ENCODE measurements around the gene SEC24D. TPM values are rescaled to one million over a fixed set of nuclear protein-coding genes. Genes with fewer than 3 reads are reported as not detected.

The SEC24D gene
- total RNA-seq, 2 donors from 2014 or later: 41.5 to 60.4 TPM

DNA sequence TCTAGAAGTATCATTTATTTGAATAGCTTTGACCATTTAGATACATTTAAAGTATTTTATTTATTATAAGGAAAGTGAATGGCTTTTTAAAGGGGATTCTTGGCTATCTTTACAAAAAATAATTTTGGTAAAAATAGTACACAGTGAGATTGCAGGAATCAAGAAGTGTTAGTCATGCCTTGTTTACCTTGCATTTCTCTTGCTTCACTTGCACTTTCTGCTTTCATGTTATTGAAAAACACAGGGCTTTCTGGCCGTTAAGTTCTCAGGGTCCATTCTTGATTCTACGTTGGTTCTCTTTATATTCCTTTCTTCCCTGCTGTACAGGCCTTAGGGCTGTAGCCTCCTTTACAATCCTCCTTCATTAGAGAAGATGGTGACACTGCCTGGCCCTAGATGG lies 21.8 kb upstream of the SEC24D start:
- no peaks in the 10 kb centered on the region for H3K9me3 Mint-ChIP-seq
- no peaks in the 10 kb centered on the region for H3K36me3 Mint-ChIP-seq (ENCODE audit: insufficient read depth in 2 of 2)
- no peak for ATAC-seq (replicated peaks in 1 of 2)
- H3K27ac Mint-ChIP-seq: no peak overlapping the region
- no peaks in the 10 kb centered on the region for H3K27me3 Mint-ChIP-seq (ENCODE audit: low read depth)
- no peak overlapping the region for H3K4me3 Mint-ChIP-seq
- no peak for DNase-seq
- no peaks in the 10 kb centered on the region for H3K4me1 Mint-ChIP-seq (ENCODE audit: low read depth)

DNA sequence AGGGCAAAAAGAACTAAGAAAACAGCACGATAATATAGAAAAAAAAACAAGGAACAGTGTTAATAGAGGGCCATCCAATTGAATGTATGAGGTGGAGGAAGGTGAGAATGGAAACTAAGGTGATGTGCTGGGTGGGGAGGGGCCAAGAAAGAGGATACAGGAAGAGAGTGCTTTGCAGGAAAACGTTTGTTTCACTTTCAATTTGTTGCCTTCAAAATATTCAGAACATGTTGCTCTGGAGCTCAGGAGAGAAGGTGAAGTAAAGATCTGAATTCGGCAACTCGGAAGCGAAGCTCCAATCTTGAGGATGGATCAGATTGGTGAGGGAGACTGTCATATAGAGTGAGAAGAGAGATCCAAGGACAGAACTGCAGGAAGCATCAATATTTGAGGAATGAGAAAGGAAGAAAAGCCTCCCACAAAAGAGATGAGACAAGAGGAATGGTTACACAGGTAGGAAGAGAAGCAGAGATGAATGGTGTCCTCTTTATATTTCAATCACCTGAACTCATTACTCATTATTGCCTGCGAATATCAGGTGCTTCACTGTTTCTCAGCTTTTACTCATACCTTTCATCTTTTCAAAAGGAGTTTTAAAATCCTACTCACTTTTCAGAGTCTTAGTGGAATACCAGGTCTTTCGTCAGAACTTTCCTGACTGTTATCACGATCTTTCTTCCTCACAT lies 14.7 kb upstream of the SEC24D start:
- DNase-seq (peak; percentile 29 to 35), ATAC-seq (replicated peaks in 1 of 2) (peak; percentile 79 to 86)
- peaks cover 3 to 4% of the 10 kb centered on the region in 2 donors for H3K36me3 Mint-ChIP-seq (ENCODE audit: insufficient read depth in 2 of 2)
- H3K9me3 Mint-ChIP-seq: peaks cover 0 to 5% of the 10 kb centered on the region in 2 donors
- H3K4me3 Mint-ChIP-seq: peak overlapping the region; percentile 92 to 99
- H3K27ac Mint-ChIP-seq: peak overlapping the region; percentile 98
- H3K4me1 Mint-ChIP-seq (ENCODE audit: low read depth): peaks cover 15% of the 10 kb centered on the region
- H3K27me3 Mint-ChIP-seq (ENCODE audit: low read depth): no peaks in the 10 kb centered on the region

DNA sequence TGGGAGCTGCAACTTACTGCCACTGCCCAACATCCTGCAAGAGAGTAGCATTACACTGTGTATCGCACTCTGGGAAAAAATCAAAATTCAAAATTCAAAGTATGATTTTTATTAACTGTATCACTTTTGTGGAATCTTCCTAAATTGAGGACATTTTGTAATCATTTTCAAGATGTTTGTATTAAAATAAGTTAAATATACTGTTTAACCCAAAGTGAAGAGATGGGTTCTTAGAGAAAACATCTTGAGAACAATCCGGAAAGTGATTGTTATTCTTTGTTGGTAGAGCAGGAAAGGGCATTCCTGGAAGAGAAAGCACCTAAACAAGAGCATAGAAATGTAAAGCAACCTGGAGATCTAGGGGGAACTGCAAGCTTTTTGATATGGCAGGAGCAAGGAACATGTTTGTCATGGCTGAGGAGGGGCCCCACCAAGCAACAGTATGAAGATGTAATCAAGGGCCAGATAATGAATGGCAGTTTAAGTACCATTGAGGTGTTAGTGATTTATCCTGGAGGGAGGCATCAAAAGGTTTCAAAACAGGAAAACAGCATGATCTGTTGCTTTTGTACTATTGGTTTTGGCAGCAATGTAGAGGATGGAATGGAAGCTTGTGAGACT lies 14.1 kb upstream of the SEC24D start:
- H3K27ac Mint-ChIP-seq: peak overlapping the region; percentile 98
- peaks cover 0 to 5% of the 10 kb centered on the region in 2 donors for H3K9me3 Mint-ChIP-seq
- ATAC-seq (replicated peaks in 1 of 2): peak; percentile 9 to 18
- no peaks in the 10 kb centered on the region for H3K27me3 Mint-ChIP-seq (ENCODE audit: low read depth)
- peak overlapping the region; percentile 92 to 99 for H3K4me3 Mint-ChIP-seq
- peaks cover 3 to 4% of the 10 kb centered on the region in 2 donors for H3K36me3 Mint-ChIP-seq (ENCODE audit: insufficient read depth in 2 of 2)
- H3K4me1 Mint-ChIP-seq (ENCODE audit: low read depth): peaks cover 15% of the 10 kb centered on the region
- DNase-seq: no peak

DNA sequence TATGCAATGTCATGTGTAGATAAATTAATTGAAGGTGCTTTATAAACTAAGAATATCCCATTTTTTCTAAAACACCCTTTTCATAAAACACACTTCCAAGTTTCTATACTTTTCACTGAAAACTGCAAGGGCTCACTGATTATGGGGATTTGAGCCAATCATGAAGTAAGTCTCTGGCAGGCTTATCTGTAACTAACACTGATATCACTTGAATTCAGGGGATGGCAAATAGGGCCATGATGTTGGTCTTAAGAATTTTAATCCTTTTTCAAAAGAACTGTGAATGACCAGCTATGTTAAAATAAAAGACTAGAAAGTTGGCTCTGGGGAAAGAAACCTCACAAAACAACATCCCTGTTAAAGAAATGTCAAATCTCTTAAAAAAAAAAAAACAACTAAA lies 13.0 kb upstream of the SEC24D start:
- H3K27me3 Mint-ChIP-seq (ENCODE audit: low read depth): no peaks in the 10 kb centered on the region
- no peak overlapping the region for H3K4me3 Mint-ChIP-seq
- peaks cover 0 to 5% of the 10 kb centered on the region in 2 donors for H3K9me3 Mint-ChIP-seq
- ATAC-seq (replicated peaks in 1 of 2) (no peak), DNase-seq (no peak)
- H3K36me3 Mint-ChIP-seq (ENCODE audit: insufficient read depth in 2 of 2): peaks cover 3 to 4% of the 10 kb centered on the region in 2 donors
- H3K27ac Mint-ChIP-seq: no peak overlapping the region
- peaks cover 15% of the 10 kb centered on the region for H3K4me1 Mint-ChIP-seq (ENCODE audit: low read depth)

DNA sequence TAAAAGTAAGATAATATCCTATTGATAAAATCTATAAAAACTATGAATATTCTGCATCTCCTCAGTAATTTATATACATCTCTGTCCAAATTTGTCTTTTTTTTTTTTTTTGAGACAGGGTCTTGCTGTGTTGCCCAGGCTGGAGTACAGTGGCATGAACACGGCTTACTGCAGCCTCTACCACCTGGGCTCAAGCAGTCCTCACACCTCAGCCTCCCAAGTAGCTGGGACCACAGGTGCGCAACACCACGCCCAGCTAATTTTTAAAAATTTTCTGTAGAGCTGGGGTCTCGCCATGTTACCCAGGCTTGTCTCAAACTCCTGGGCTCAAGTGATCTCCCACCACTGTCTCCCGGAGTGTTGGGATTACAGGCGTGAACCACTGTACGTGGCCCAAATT lies 12.3 kb upstream of the SEC24D start:
- DNase-seq: no peak
- Mint-ChIP-seq H3K27ac (no peak overlapping the region), H3K4me3 (no peak overlapping the region), H3K9me3 (peaks cover 0 to 5% of the 10 kb centered on the region in 2 donors), H3K36me3 (ENCODE audit: insufficient read depth in 2 of 2) (peaks cover 3 to 4% of the 10 kb centered on the region in 2 donors), H3K4me1 (ENCODE audit: low read depth) (peaks cover 15% of the 10 kb centered on the region), H3K27me3 (ENCODE audit: low read depth) (peaks cover 2% of the 10 kb centered on the region)
- no peak for ATAC-seq (replicated peaks in 1 of 2)

DNA sequence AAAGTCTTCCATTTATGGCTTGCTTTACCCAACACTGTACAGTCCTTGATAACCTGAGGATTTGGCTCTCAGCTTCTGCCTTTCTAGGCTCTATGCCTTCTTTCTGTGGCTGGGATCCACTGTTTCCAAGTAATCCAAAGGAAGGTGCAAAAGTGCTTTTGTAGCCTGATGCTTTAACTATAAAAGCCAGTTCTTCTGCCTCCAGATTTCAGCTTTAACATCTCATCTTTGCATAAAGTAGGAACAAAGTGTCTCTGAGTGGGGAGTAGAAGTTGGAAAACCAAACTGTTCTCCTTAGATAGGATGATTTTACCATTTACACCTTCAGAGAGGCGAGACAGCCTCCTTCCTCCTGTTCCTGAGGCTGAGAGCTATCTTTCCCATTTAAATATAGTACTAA lies 11.1 kb upstream of the SEC24D start:
- H3K36me3 Mint-ChIP-seq (ENCODE audit: insufficient read depth in 2 of 2): peaks cover 3 to 4% of the 10 kb centered on the region in 2 donors
- no peak overlapping the region for H3K27ac Mint-ChIP-seq
- H3K4me3 Mint-ChIP-seq: no peak overlapping the region
- no peak for DNase-seq
- H3K27me3 Mint-ChIP-seq (ENCODE audit: low read depth): peaks cover 4% of the 10 kb centered on the region
- H3K9me3 Mint-ChIP-seq: peaks cover 0 to 5% of the 10 kb centered on the region in 2 donors
- no peak for ATAC-seq (replicated peaks in 1 of 2)
- peaks cover 20% of the 10 kb centered on the region for H3K4me1 Mint-ChIP-seq (ENCODE audit: low read depth)

DNA sequence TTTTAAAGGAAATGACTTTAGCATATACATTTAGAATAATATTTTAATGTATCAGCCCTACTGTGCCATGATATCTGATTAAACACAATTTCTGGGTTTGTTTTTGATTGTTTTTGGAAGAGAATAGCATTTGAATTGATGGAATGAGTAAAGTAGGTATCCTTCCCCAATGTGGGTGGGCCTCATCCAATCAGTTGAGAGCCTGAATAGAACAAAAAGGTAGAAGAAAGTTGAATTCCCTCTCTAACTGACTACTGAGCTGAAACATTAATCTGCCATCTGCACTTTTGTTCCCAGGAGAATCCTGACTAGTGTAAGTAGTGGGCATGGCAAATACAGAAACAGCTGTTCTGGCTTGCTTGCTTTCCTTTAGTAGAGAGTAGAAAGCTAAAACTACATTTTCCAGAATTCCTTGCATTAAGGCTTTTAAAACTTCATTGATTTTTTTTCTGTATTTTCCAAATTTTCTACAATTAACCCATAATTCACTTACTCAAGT lies 9.7 kb upstream of the SEC24D start:
- no peak for ATAC-seq (replicated peaks in 1 of 2)

DNA sequence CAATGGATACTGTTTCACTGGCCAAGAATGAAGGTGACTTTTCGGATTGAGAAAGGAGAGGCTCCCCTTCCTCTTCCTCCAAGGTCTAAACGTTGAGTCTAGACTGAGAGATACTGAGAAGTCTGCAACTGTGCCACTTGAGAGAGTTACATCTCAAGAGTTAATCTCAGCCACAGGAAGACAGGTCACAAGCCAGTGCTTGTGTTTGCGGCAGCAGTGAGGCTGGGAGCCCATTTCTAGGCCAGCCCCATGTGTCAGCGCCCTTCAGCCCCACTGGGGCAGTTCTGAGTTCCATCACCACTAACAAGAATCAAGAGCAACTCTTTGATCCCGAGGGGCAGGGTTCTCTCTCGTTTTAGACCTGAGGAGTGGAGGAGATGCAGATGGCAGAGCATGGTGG lies 7.3 kb upstream of the SEC24D start:
- Mint-ChIP-seq H3K36me3 (ENCODE audit: insufficient read depth in 2 of 2) (no peaks in the 10 kb centered on the region), H3K27ac (no peak overlapping the region), H3K4me1 (ENCODE audit: low read depth) (peaks cover 6% of the 10 kb centered on the region), H3K27me3 (ENCODE audit: low read depth) (peaks cover 4% of the 10 kb centered on the region), H3K4me3 (no peak overlapping the region), H3K9me3 (no peaks in the 10 kb centered on the region)
- DNase-seq (no peak), ATAC-seq (replicated peaks in 1 of 2) (no peak)

More for the DNA sequence above, 9.7 kb upstream of the SEC24D start:
- Mint-ChIP-seq H3K9me3 (peaks cover 0 to 5% of the 10 kb centered on the region in 2 donors), H3K4me3 (no peak overlapping the region), H3K27me3 (ENCODE audit: low read depth) (peaks cover 4% of the 10 kb centered on the region), H3K4me1 (ENCODE audit: low read depth) (peaks cover 15% of the 10 kb centered on the region), H3K27ac (no peak overlapping the region), H3K36me3 (ENCODE audit: insufficient read depth in 2 of 2) (peaks cover 1 to 2% of the 10 kb centered on the region in 2 donors)
- DNase-seq: no peak

DNA sequence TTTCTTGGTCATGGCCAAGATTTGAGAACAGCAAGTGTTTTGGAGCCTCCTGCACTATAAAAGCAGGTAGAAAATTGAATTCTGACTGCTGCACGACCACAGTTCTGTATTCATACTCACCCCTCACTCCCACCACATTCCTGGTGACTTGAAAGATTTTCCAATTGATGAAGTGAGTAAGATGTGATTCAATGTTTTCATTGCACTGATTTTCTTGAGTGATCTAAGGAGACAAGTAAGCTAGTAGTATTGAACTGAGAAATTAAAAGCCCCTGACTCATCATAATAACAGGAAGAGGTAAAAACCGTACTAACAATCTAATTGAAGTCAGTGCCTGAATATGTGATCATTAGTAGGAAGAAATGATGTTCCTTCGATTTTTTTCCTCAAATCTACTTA lies 6.1 kb upstream of the SEC24D start:
- Mint-ChIP-seq H3K27me3 (ENCODE audit: low read depth) (peaks cover 4% of the 10 kb centered on the region), H3K36me3 (ENCODE audit: insufficient read depth in 2 of 2) (no peaks in the 10 kb centered on the region), H3K27ac (no peak overlapping the region), H3K9me3 (no peaks in the 10 kb centered on the region), H3K4me1 (ENCODE audit: low read depth) (peaks cover 7% of the 10 kb centered on the region), H3K4me3 (no peak overlapping the region)
- DNase-seq (no peak), ATAC-seq (replicated peaks in 1 of 2) (peak in 1 of 2 donors; percentile 52)

DNA sequence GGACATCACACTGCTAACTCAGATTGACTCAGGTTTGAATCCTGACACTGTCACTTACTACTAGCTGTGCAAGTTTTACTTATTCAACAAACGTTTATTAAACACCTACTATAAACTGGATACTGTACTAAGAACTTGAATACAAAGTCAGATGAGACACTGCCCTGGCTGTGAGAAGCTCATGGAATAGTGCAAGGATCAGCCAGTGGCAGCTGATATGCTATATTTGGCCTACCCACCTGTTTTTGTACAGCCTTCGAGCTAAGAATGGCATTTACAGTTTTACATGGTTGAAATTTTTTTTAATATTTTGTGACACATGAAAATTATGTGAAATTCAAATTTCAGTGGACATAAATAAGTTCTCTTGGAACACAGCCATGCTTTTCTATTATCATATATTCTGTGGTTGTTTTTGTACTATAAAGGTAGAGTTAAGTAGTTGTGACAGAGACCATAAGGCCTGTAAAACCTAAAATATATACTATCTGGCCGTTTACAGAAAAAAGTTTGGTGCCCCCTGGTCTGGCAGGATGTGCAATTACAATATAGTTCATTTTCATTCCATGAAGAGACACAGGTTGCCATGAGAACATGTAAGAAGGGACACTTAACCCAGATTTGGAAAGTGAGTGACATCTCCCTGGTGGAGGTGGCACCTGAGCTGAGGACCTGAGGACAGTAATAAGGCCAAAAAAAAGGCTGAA lies 3.4 kb upstream of the SEC24D start:
- no peaks in the 10 kb centered on the region for H3K9me3 Mint-ChIP-seq
- H3K27me3 Mint-ChIP-seq (ENCODE audit: low read depth): peaks cover 4% of the 10 kb centered on the region
- no peak overlapping the region for H3K27ac Mint-ChIP-seq
- peaks cover 25% of the 10 kb centered on the region for H3K4me1 Mint-ChIP-seq (ENCODE audit: low read depth)
- DNase-seq: no peak
- no peak overlapping the region for H3K4me3 Mint-ChIP-seq
- peaks cover 3 to 9% of the 10 kb centered on the region in 2 donors for H3K36me3 Mint-ChIP-seq (ENCODE audit: insufficient read depth in 2 of 2)
- ATAC-seq (replicated peaks in 1 of 2): no peak

DNA sequence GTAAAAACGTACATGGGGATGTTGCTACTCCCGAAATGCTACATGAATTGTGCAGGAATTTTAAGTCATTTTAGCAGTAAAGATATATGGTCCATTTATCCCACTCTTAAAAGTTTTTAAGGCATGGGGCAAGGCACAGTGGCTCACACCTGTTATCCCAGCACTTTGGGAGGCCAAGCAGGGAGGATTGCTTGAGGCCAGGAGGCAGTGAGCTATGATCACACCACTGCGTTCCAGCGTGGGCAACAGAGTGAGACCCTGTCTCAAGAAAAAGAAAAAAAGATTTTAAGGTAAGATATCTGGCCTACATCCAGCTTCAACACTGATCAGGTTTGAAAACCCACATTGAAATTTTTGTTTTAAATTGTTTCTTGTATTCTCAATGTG lies 1.2 kb upstream of the SEC24D start:
- DNase-seq (no peak), ATAC-seq (replicated peaks in 1 of 2) (no peak)
- Mint-ChIP-seq H3K9me3 (no peaks in the 10 kb centered on the region), H3K4me3 (peak overlapping the region; percentile 95 to 99), H3K36me3 (ENCODE audit: insufficient read depth in 2 of 2) (peaks cover 9 to 11% of the 10 kb centered on the region in 2 donors), H3K27ac (no peak overlapping the region), H3K27me3 (ENCODE audit: low read depth) (no peaks in the 10 kb centered on the region), H3K4me1 (ENCODE audit: low read depth) (peaks cover 34% of the 10 kb centered on the region)

DNA sequence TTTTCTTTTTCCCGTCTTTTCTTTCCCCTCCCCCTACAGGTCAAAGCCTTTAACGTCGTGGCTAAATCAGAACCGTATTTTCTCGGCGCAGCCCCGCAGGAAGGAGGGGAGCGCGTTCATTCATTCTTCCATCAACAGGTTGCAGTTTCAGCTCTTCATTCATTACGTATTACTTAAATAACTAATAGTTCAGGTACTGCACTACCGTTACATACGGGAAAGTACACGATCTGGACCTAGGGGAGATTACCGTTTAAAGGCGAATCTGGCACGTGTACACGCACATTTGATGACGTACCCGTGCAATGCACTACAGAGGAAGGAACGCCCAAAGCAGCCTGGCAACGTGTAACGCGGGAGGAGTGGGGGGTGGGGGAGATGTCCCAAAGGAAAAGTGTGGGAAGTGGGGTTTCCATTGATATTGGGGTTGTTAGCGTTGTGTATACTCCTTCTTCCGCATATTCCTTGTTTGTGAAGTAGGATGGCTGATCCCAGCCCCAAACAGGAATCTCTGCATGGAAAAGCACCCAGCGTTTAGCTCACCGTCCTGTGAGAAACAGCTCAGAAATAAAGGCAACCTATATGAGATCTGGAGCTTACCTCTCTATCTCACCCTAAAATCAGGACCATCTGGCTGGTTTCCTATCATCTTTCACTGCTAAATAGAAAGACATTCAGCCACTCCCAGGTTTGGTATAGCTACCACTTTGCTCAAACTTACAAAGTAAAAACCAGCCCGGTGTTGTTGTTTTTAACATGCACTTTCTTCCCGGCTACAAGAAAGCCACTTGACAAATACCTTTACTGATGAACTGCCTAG lies 585 bp upstream of the SEC24D start:
- peak; percentile 58 to 61 for ATAC-seq (replicated peaks in 1 of 2)
- Mint-ChIP-seq H3K27me3 (ENCODE audit: low read depth) (no peaks in the 10 kb centered on the region), H3K4me1 (ENCODE audit: low read depth) (peaks cover 32% of the 10 kb centered on the region), H3K9me3 (no peaks in the 10 kb centered on the region), H3K4me3 (peak overlapping the region; percentile 95 to 99), H3K27ac (peak overlapping the region; percentile 97), H3K36me3 (ENCODE audit: insufficient read depth in 2 of 2) (peaks cover 12 to 14% of the 10 kb centered on the region in 2 donors)
- DNase-seq: peak; percentile 43 to 51
